Activated CD8-positive, alpha-beta T cell treated with anti-CD3 and anti-CD28 coated beads, Interleukin-2, amount 10 ng/mL, durations not matched to agents 7 days and 5 days (primary cell): ENCODE data around the gene PRRG4. TPM values are rescaled to one million over a fixed set of nuclear protein-coding genes. Genes with fewer than 3 reads are reported as not detected.
"Not testable (repeated sequence)": the region's sequence is repeated elsewhere in the genome, so short reads cannot be mapped to it uniquely, and the experiment has no call there.

ENCODE experiments used
- ATAC-seq: fragments of 150-1000 bp; cut with Tn5 transposase; one replicate; pipeline ENCODE4 v1.10.0; 2021; ENCODE audit warnings: moderate library complexity
- CTCF ChIA-PET: fragments of 350-600 bp; sonication (Branson Sonifier 250); formaldehyde crosslinking; loops from one replicate; lab custom pipeline; 2021; ENCODE audit warnings: antibody characterized with exemption; lab: Charles Lee
- POLR2A ChIA-PET: fragments of 350-600 bp; sonication (Branson Sonifier 250); formaldehyde crosslinking; loops from one replicate; lab custom pipeline; 2021; ENCODE audit warnings: antibody characterized with exemption; lab: Charles Lee
- DNase-seq: peaks from one replicate; pipeline ENCODE4 v3.0.0-alpha.2; 2020
- H3K27ac Mint-ChIP-seq: one replicate; pipeline ENCODE4 v1.8.0; 2021; ENCODE audit warnings: mild to moderate bottlenecking, mixed read lengths
- H3K27me3 Mint-ChIP-seq: one replicate; pipeline ENCODE4 v1.8.0; 2021; ENCODE audit warnings: low read depth, mixed read lengths
- H3K36me3 Mint-ChIP-seq: one replicate; pipeline ENCODE4 v1.8.0; 2021; ENCODE audit warnings: low read depth, mixed read lengths
- H3K4me1 Mint-ChIP-seq: one replicate; pipeline ENCODE4 v1.8.0; 2021; ENCODE audit warnings: low read depth, mixed read lengths
- H3K4me3 Mint-ChIP-seq: one replicate; pipeline ENCODE4 v1.8.0; 2021; ENCODE audit warnings: mild to moderate bottlenecking, mixed read lengths
- H3K9me3 Mint-ChIP-seq: one replicate; pipeline ENCODE4 v1.8.0; 2022; ENCODE audit warnings: mixed read lengths; ENCODE audit not compliant: insufficient read depth
- total RNA-seq, 2 experiments: library from RNA; stranded (reverse); gene quantifications; one replicate each; pipeline ENCODE4 v1.2.3, GENCODE V29; 2021

Gene PRRG4
- total RNA-seq, 2 experiments from 2014 or later = 0.24 to 0.26 TPM

DNA sequence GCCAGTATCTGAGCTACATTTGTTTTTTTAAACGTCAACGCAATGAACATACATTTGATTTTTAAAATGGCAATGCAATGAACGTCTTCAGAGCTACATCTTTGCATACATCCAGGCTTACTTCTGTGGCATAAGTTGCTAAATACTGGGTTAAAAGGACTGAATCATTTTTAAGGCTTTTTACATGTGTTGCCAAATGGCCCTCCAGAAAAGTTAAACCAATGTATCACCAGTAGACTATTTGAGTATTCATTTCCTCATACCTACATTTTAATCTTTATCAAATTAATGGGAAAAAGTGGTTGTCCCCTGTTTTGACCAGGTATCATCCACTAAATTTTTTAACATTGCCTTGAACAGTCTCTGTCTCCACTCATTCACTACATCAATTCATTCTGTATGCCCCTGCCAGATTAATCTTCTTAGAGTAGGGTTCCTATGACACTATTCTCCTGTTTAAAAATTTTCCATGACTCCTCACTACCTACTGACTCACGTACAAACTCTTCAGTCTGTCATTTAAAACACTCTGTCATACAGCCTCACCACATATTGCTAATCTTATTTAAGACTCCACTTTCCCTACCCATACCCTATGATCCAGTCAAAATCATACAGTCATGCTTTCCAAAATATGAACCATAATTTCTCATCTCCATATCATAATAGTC is 12.4 kb upstream of the PRRG4 start:
- CTCF ChIA-PET = interaction anchor here (1.7 kb wide), 1 partner anchor 8 kb away, joined by 6 read pairs; no protein-coding TSS in a partner anchor
- peaks cover 11% of the 10 kb centered on the region for H3K27me3 Mint-ChIP-seq
- no peaks in the 10 kb centered on the region for H3K9me3 Mint-ChIP-seq
- no peak overlapping the region for H3K27ac Mint-ChIP-seq
- POLR2A ChIA-PET = no interaction called here
- no peak overlapping the region for H3K4me3 Mint-ChIP-seq
- no peak for DNase-seq
- ATAC-seq = no peak
- no peaks in the 10 kb centered on the region for H3K36me3 Mint-ChIP-seq
- peaks cover 2% of the 10 kb centered on the region for H3K4me1 Mint-ChIP-seq

DNA sequence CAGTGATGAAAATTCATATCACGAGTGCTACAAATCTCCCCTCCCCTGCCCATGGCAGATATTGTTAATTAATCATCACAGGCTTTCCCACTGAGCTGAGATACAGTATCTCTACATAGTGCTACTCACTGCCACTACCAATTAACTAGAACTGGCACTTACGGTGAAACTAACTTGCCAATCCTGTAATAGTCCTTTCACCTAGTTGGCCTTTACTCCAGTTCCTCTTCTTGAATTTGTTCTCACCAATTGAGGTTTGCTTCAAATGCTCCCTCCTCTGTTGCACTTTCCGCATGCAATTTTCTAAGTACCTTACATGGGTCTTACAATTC is 11.9 kb upstream of the PRRG4 start:
- Mint-ChIP-seq H3K4me1 (peaks cover 2% of the 10 kb centered on the region), H3K27me3 (peaks cover 11% of the 10 kb centered on the region), H3K4me3 (no peak overlapping the region), H3K27ac (no peak overlapping the region), H3K36me3 (no peaks in the 10 kb centered on the region), H3K9me3 (no peaks in the 10 kb centered on the region)
- ATAC-seq (no peak), DNase-seq (no peak)
- ChIA-PET POLR2A (no interaction called here), CTCF (interaction anchor here (1.7 kb wide), 1 partner anchor 9 kb away, joined by 6 read pairs; no protein-coding TSS in a partner anchor)

DNA sequence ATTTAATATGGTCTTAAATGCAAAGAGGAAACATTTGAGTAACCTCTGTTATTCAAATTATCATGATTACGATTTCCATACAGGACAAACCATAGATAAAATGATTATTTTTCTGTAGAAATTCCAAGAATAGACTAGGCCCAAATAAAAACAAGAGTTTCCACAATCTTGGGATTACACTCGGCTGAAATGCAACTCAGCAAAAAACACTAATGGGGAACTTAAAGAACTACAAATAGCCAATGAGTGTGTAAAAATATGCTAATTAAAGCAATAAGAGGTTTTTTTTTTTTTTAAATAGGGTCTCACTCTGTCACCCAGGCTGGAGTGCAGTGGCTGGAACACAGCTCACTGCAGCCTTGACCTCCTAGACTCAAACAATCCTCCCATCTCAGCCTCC is 10.5 kb upstream of the PRRG4 start:
- ATAC-seq (no peak), DNase-seq (no peak)
- Mint-ChIP-seq H3K4me3 (no peak overlapping the region), H3K9me3 (no peaks in the 10 kb centered on the region), H3K36me3 (no peaks in the 10 kb centered on the region), H3K27me3 (peaks cover 11% of the 10 kb centered on the region), H3K4me1 (peaks cover 2% of the 10 kb centered on the region), H3K27ac (no peak overlapping the region)
- CTCF ChIA-PET = no interaction called here
- POLR2A ChIA-PET = no interaction called here

DNA sequence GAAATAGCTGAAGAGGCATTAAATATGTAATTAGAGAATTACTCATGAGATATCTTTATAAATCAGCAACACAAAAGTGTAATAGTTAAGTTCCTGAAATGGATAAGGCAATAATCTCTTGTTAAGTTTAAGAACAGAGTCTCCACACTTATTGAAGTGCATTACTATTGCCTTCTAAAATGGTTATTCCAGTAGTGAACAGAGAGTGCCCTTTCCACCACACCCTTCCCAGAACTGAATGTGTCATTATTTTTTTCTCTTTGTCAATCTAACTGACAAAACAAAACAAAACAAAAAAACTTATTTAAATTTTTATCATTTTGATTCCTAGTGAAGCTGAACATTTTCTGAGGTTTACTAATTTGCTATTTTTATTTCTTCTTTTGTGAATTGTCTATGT is 9.2 kb upstream of the PRRG4 start:
- H3K9me3 Mint-ChIP-seq = no peaks in the 10 kb centered on the region
- peaks cover 2% of the 10 kb centered on the region for H3K4me1 Mint-ChIP-seq
- DNase-seq (no peak), ATAC-seq (no peak)
- H3K4me3 Mint-ChIP-seq = no peak overlapping the region
- ChIA-PET POLR2A (no interaction called here), CTCF (no interaction called here)
- peaks cover 7% of the 10 kb centered on the region for H3K27me3 Mint-ChIP-seq
- no peak overlapping the region for H3K27ac Mint-ChIP-seq
- H3K36me3 Mint-ChIP-seq = no peaks in the 10 kb centered on the region

DNA sequence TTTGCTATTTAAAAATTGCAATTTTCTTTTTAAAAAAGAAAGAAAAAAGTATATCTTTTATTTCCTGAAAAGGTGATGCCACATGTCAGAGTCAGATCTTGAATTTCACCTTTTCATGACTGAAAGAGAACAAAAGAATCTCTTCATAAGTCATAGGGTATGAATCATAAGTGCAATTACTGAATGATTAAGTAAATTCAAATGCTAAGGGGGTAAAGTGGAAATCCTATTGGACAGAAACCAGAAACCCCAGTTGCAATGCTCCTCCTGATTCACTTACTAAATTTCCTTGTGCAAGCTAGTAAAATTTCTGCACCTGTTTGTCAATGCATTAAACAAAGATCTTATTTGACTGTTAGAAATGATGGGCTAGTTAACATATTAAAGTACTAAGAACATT is 8.2 kb upstream of the PRRG4 start:
- no peak for ATAC-seq
- no peak for DNase-seq
- H3K27ac Mint-ChIP-seq = no peak overlapping the region
- peaks cover 2% of the 10 kb centered on the region for H3K4me1 Mint-ChIP-seq
- peaks cover 4% of the 10 kb centered on the region for H3K27me3 Mint-ChIP-seq
- no peak overlapping the region for H3K4me3 Mint-ChIP-seq
- ChIA-PET POLR2A (no interaction called here), CTCF (no interaction called here)
- no peaks in the 10 kb centered on the region for H3K36me3 Mint-ChIP-seq
- H3K9me3 Mint-ChIP-seq = no peaks in the 10 kb centered on the region

DNA sequence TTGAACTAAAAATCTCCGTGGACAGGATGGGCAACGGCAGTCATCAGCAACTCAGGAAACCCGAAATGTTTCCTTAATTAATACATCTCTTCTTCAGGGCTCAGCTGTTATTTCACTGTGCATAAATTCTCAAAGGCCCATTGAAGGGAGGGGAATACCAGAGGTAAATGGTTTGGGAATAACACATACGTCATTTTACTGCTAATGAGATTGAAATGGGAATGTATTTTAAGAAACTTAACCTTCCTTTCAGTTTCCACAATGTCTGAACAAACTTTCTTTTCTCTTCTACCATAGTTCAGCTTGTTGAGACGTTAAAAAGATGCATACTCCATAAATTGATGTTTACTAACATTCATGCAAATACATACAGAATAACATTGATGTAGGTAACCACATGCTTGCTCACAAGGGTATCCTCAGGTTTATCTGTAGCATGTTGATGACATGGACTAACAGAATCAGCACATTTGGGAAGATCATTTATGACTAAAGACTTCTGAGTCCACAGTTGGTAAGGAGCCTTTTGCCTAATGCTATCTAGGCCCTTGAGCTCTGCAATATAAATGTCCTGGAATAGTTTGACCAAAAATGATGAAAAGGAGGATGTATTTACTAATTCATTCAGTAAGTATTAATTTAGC is 7.7 kb upstream of the PRRG4 start:
- Mint-ChIP-seq H3K4me3 (no peak overlapping the region), H3K4me1 (peaks cover 2% of the 10 kb centered on the region), H3K27ac (no peak overlapping the region), H3K36me3 (no peaks in the 10 kb centered on the region), H3K9me3 (no peaks in the 10 kb centered on the region), H3K27me3 (peaks cover 4% of the 10 kb centered on the region)
- ATAC-seq = no peak
- DNase-seq = no peak
- POLR2A ChIA-PET = no interaction called here
- CTCF ChIA-PET = no interaction called here

DNA sequence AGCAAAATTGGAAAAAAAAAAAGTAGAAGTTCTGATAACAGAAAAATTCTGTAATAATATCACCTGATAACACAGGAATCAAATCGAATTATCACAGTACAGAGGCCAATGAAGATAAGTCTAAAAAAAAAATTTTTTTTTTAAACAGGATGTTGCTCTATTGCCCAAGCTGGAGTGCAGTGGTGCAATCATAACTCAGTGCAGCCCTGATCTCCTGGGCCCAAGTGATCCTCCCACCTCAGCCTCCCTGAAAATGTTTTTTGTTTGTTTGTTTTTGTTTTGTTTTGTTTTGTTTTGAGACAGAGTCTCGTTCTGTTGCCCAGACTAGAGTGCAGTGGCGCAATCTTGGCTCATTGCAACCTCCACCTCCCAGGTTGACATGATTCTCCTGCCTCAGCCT is 6.1 kb upstream of the PRRG4 start:
- H3K4me3 Mint-ChIP-seq, ATAC-seq: not testable (repeated sequence)
- CTCF ChIA-PET = interaction anchor here (0.7 kb wide), 1 partner anchor 70 kb away, joined by 4 read pairs; no protein-coding TSS in a partner anchor

DNA sequence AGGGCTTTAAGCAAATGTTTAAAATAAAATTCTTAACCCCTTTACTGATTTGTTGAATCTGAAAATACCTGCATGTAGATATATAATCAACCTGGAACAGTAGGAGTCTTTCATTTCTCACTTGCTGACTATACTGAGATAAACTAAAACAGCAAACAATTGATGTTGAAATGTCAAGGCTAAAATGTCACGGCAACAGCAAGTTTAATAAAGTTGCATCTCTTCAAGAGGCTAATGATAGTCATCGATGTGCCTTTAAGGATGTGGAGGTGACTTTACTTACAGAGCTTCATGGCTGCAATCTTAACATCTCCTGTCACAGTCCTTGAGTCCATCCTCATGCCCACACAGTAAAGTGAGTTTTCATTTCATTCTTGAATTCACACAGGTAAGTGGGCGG is 3.6 kb upstream of the PRRG4 start:
- Mint-ChIP-seq H3K36me3 (no peaks in the 10 kb centered on the region), H3K27ac (no peak overlapping the region), H3K4me3 (no peak overlapping the region)

More for the DNA sequence above, 6.1 kb upstream of the PRRG4 start:
- H3K36me3 Mint-ChIP-seq, H3K4me1 Mint-ChIP-seq, H3K9me3 Mint-ChIP-seq, DNase-seq, H3K27ac Mint-ChIP-seq, H3K27me3 Mint-ChIP-seq, POLR2A ChIA-PET: not testable (repeated sequence)

DNA sequence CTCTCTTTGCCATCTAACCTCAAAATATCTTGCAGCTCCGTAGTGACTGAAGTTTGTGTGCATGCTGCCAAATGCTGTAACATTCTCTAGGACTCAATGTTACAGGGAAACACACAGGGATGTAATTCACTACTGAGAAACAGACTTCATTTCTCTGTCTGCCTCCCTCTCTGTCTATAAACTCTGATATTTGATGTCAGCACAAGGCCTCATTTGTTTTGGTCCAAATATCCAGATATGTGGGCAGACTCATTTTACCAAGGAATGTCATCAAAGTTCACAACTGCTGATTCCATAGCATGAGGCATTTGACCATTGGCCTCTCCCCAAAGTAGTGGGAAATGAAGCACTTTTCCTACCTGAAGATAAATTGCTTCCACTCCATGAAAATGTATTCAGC is 2.5 kb upstream of the PRRG4 start:
- Mint-ChIP-seq H3K36me3 (no peaks in the 10 kb centered on the region), H3K9me3 (no peaks in the 10 kb centered on the region), H3K27ac (no peak overlapping the region), H3K27me3 (peaks cover 28% of the 10 kb centered on the region), H3K4me3 (no peak overlapping the region), H3K4me1 (peaks cover 12% of the 10 kb centered on the region)
- DNase-seq (no peak), ATAC-seq (no peak)
- ChIA-PET CTCF (no interaction called here), POLR2A (no interaction called here)

More for the DNA sequence above, 3.6 kb upstream of the PRRG4 start:
- peaks cover 13% of the 10 kb centered on the region for H3K4me1 Mint-ChIP-seq
- ChIA-PET CTCF (interaction anchor here (0.8 kb wide), 1 partner anchor 17 kb away, joined by 3 read pairs; no protein-coding TSS in a partner anchor), POLR2A (no interaction called here)
- H3K27me3 Mint-ChIP-seq = peaks cover 20% of the 10 kb centered on the region
- H3K9me3 Mint-ChIP-seq = no peaks in the 10 kb centered on the region
- no peak for ATAC-seq
- DNase-seq = no peak

DNA sequence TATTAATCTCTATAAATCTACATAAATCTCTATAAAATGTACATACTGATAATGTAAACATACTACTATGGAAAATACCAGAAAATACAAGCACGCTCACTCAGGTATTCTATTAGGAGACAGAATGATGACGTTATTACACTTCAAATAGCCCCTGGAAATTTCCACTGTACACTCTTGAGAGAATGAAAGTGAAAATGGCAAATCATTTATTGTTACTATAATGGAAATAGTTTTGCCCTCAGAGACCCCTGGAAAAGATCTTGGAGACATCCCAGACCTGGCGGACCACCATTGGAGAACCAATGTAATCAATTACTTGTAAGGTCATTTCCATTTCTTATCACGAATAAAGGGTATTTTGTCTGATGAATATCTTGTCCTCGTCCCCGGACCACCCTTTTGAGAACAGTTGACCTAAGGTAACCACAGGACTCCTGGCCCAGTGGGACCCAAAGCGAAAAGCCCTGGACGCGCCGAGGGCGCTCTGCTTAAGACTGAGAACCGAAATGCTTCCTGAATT is 509 bp upstream of the PRRG4 start:
- ATAC-seq (peak; percentile 35), DNase-seq (no peak)
- Mint-ChIP-seq H3K36me3 (no peaks in the 10 kb centered on the region), H3K4me1 (peaks cover 12% of the 10 kb centered on the region), H3K27ac (peak overlapping the region; percentile 77), H3K4me3 (peak overlapping the region; percentile 80), H3K9me3 (no peaks in the 10 kb centered on the region), H3K27me3 (peaks cover 40% of the 10 kb centered on the region)
- POLR2A ChIA-PET = interaction anchor here (0.6 kb wide), 1 partner anchor 21 kb away, joined by 3 read pairs; no protein-coding TSS in a partner anchor
- CTCF ChIA-PET = interaction anchor here (0.8 kb wide), 1 partner anchor 236 kb away, joined by 3 read pairs; no protein-coding TSS in a partner anchor

DNA sequence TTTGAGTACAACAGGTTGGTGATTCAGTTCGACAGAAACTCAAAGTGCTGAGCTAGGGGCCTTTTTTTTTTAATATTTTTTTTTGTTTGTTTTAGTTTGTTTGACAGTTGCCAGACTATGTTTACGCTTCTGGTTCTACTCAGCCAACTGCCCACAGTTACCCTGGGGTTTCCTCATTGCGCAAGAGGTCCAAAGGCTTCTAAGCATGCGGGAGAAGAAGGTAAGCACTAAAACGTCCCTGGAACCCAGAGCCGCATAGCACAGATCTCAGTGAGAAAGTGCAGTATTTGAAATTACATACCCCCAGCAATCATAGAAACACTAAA is 649 bp downstream of the PRRG4 start:
- H3K36me3 Mint-ChIP-seq = no peaks in the 10 kb centered on the region
- ChIA-PET POLR2A (no interaction called here), CTCF (interaction anchor here (1.1 to 1.2 kb wide), 2 partner anchors 63 to 499 kb away, joined by 3 to 4 read pairs; no protein-coding TSS in a partner anchor)
- H3K4me1 Mint-ChIP-seq = peaks cover 12% of the 10 kb centered on the region
- ATAC-seq (no peak), DNase-seq (no peak)
- no peaks in the 10 kb centered on the region for H3K9me3 Mint-ChIP-seq
- peak overlapping the region; percentile 72 for H3K4me3 Mint-ChIP-seq
- peaks cover 46% of the 10 kb centered on the region for H3K27me3 Mint-ChIP-seq
- H3K27ac Mint-ChIP-seq = peak overlapping the region; percentile 43

DNA sequence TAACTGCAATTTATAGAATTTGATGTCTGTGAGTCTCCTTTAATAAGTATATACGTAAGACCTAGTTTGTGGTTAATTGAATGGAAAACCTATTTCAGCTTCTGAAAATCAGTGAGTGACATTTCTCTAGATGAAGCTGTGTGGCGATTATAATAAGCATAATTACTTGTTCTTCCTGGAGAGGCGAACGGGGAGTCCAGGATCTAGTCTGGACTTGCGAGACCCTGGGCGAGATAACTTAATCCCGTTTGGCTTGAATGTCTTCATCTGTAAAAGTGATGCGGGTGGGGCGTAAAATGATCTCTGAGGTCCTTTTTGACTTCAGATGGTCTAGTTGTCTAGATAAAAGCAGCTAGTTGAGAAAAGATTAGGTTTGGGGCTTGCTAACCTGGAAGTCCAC is 1.1 kb downstream of the PRRG4 start:
- ATAC-seq = no peak
- Mint-ChIP-seq H3K27ac (no peak overlapping the region), H3K4me3 (peak overlapping the region; percentile 72), H3K36me3 (no peaks in the 10 kb centered on the region), H3K4me1 (peaks cover 12% of the 10 kb centered on the region), H3K27me3 (peaks cover 47% of the 10 kb centered on the region), H3K9me3 (no peaks in the 10 kb centered on the region)
- ChIA-PET CTCF (interaction anchor here (1.1 to 1.2 kb wide), 2 partner anchors 62 to 499 kb away, joined by 3 to 4 read pairs; no protein-coding TSS in a partner anchor), POLR2A (interaction anchor here (0.6 kb wide), 1 partner anchor 412 kb away, joined by 3 read pairs; no protein-coding TSS in a partner anchor)
- DNase-seq = no peak
